Fibroblast of lung (primary cell): ENCODE measurements around the gene VWA5B1.

Experiments
- CTCF ChIP-seq, 2 donors: IDR thresholded peaks in 1 of 2; conservative IDR thresholded peaks in 1 of 2; 1 replicate in 1 of 2; 2 replicates in 1 of 2; pipeline ENCODE4 v1.5.1; 2011 to 2012; ENCODE audit warnings: low read length in 2 of 2, control low read depth in 1 of 2, inconsistent platforms in 1 of 2, low read depth in 1 of 2, mild to moderate bottlenecking in 1 of 2
- EZH2 ChIP-seq: IDR thresholded peaks from 2 replicates; pipeline ENCODE4 v1.5.1; 2012; ENCODE audit warnings: low read length, control low read depth, mild to moderate bottlenecking; ENCODE audit errors: missing control alignments

- TF ChIP-seq CTCF (conservative IDR thresholded peaks at IDR 0.05 in 1 of 2, IDR thresholded peaks at IDR 0.05 in 1 of 2; ENCODE audit: low read depth in 1 of 2, low read length in 2 of 2) (no peak), EZH2 (no peak)
Observed at GRCh38 chr1:20383631-20384030, 93.0 kb downstream of the VWA5B1 start.
